ENCODE measurements around the gene ANKRD13C. TPM values are rescaled to one million over a fixed set of nuclear protein-coding genes. Genes with fewer than 3 reads are reported as not detected.
"Not testable (repeated sequence)": the region's sequence is repeated elsewhere in the genome, so short reads cannot be mapped to it uniquely, and the experiment has no call there.

Gene ANKRD13C
- total RNA-seq, 2 donors from 2014 or later: 8.1 to 11.4 TPM

DNA sequence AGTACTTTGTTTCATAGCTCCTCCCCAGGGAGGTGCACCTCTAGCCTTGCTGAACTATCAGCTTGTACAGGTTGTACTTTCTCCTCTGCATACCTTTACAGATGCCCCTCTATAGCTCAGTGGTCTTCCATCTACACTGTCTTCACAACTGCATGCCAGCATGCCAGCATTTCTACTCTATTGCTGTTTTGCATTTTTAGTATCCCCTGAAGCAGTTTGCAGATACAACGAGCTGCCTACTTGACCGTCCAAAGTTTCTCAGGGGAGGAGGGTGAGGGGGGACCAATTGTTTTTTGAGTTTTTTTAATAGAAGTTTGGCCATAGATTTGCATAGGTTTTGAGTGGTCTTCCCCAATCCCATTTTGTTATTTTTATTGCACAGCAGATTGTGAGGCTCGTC, 29.0 kb upstream of the ANKRD13C start:
- Histone ChIP-seq H3K36me3 (no peaks in the 10 kb centered on the region), H3K4me3 (no peak overlapping the region), H3K27ac (no peak overlapping the region), H3K4me1 (no peaks in the 10 kb centered on the region), H3K9me3 (no peaks in the 10 kb centered on the region), H3K27me3 (no peaks in the 10 kb centered on the region)
- TF ChIP-seq, protein P1, sequence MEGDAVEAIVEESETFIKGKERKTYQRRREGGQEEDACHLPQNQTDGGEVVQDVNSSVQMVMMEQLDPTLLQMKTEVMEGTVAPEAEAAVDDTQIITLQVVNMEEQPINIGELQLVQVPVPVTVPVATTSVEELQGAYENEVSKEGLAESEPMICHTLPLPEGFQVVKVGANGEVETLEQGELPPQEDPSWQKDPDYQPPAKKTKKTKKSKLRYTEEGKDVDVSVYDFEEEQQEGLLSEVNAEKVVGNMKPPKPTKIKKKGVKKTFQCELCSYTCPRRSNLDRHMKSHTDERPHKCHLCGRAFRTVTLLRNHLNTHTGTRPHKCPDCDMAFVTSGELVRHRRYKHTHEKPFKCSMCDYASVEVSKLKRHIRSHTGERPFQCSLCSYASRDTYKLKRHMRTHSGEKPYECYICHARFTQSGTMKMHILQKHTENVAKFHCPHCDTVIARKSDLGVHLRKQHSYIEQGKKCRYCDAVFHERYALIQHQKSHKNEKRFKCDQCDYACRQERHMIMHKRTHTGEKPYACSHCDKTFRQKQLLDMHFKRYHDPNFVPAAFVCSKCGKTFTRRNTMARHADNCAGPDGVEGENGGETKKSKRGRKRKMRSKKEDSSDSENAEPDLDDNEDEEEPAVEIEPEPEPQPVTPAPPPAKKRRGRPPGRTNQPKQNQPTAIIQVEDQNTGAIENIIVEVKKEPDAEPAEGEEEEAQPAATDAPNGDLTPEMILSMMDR (IDR thresholded peaks at IDR 0.05): no peak
- DNase-seq (ENCODE audit: low spot score): no peak

DNA sequence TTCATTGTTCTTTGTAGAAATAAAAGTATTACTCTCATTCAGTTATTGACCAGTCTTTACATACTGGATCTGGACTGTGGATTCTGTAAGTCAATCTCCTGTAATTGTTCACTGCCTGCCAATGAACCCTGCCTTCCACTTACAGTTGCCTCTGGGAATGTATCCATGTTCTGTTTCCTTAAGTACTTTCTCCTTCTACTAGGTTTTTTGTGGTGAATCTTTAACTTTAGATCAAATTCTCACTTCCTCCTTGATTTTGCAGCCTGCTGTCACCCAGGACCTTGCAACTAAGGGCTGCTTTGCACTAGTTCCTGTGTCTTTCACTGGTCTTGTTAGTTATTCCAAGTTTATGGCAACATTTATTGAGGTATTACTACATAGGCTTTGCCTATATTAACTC, 28.2 kb upstream of the ANKRD13C start:
- no peak overlapping the region for H3K27ac ChIP-seq
- H3K4me3 ChIP-seq: no peak overlapping the region
- no peak for DNase-seq (ENCODE audit: low spot score)
- no peaks in the 10 kb centered on the region for H3K27me3 ChIP-seq
- no peaks in the 10 kb centered on the region for H3K9me3 ChIP-seq
- no peaks in the 10 kb centered on the region for H3K4me1 ChIP-seq
- no peaks in the 10 kb centered on the region for H3K36me3 ChIP-seq
- TF ChIP-seq, protein P1 (IDR thresholded peaks at IDR 0.05): no peak

DNA sequence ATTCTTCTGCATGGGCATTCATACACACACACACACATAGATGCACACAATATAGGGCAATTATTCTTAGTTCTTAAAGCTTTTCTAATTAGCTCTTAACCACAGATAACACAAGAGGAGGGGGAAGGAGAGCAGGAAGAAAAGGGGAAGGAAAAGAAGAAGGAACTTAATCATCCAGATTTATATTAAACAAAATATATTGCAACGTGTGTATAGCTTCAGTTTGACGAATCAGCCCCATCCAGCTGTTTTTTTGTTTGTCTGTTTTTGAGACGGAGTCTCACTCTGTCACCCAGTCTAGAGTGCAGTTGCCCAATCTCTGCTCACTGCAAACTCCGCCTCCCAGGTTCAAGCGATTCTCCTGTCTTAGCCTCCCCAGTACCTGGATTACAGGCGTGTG, 21.7 kb upstream of the ANKRD13C start:
- Histone ChIP-seq H3K36me3 (no peaks in the 10 kb centered on the region), H3K27ac (no peak overlapping the region), H3K4me1 (no peaks in the 10 kb centered on the region), H3K9me3 (no peaks in the 10 kb centered on the region), H3K4me3 (no peak overlapping the region), H3K27me3 (no peaks in the 10 kb centered on the region)
- no peak for DNase-seq (ENCODE audit: low spot score)
- TF ChIP-seq, protein P1 (IDR thresholded peaks at IDR 0.05): no peak

DNA sequence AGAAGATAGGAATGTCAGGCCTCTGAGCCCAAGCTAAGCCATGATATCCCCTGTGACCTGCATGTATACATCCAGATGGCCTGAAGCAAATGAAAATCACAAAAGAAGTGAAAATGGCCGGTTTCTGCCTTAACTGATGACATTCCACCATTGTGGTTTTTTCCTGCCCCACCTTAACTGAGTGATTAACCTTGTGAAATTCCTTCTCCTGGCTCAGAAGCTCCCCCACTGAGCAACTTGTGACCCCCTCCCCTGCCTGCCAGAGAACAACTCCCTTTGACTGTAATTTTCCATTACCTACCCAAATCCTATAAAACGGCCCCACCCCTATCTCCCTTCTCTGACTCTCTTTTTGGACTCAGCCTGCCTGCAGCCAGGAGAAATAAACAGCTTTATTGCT, 19.1 kb upstream of the ANKRD13C start:
- not testable (repeated sequence) for H3K27me3 ChIP-seq; H3K27ac ChIP-seq; DNase-seq (ENCODE audit: low spot score); H3K4me1 ChIP-seq; H3K9me3 ChIP-seq; H3K36me3 ChIP-seq; H3K4me3 ChIP-seq

DNA sequence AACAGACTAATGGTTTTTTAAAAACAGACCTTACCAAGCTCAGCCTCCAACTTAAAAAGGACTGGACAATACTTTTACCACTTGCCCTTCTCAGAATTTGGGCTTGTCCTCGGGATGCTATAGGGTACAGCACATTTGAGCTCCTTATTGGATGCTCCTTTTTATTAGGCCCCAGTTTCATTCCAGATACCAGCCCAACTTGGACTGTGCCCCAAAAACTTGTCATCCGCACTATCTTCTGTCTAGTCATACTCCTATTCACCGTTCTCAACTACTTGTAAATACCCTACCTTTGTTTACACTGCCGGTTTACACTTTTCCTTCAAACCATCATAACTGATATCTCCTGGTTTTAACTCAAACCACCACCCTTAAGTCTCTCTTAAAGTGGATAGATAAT, 17.9 kb upstream of the ANKRD13C start:
- no peaks in the 10 kb centered on the region for H3K36me3 ChIP-seq
- TF ChIP-seq, protein P1 (IDR thresholded peaks at IDR 0.05): no peak
- no peaks in the 10 kb centered on the region for H3K27me3 ChIP-seq
- H3K4me3 ChIP-seq: no peak overlapping the region
- H3K9me3 ChIP-seq: no peaks in the 10 kb centered on the region
- DNase-seq (ENCODE audit: low spot score): no peak
- no peaks in the 10 kb centered on the region for H3K4me1 ChIP-seq
- H3K27ac ChIP-seq: no peak overlapping the region

DNA sequence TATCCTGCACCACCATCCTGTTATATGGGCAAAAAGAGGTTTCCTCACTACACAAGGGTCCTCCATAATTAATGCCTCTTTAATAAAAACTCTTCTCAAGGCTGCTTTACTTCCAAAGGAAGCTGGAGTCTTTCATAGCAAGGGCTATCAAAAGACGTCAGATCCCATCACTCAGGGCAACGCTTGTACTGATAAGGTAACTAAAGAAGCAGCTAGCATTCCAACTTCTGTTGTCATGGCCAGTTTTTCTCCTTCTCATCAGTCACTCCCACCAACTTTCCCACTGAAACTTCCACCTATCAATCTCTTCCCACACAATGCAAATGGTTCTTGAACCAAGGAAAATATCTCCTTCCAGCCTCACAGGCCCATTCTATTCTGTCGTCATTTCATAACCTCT, 17.1 kb upstream of the ANKRD13C start:
- not testable (repeated sequence) for H3K36me3 ChIP-seq; H3K4me3 ChIP-seq; H3K9me3 ChIP-seq; DNase-seq (ENCODE audit: low spot score); H3K4me1 ChIP-seq; H3K27me3 ChIP-seq; H3K27ac ChIP-seq

DNA sequence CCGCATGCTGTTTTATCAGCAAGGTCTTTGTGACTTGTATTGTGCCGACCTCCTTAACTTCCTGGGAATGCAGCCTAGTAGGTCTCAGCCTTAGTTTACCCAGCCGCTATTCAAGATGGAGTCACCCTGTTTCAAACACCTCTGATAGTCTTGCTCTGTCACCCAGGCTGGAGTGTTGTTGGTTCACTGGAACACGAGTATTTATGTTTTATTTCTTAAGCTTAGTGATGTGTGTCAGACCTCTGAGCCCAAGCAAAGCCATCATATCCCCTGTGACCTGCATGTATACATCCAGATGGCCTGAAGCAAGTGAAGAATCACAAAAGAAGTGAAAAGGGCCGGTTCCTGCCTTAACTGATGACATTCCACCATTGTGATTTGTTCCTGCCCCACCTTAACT, 12.9 kb upstream of the ANKRD13C start:
- H3K4me1 ChIP-seq; DNase-seq (ENCODE audit: low spot score); H3K4me3 ChIP-seq; H3K9me3 ChIP-seq; H3K27ac ChIP-seq; H3K27me3 ChIP-seq; H3K36me3 ChIP-seq: not testable (repeated sequence)

DNA sequence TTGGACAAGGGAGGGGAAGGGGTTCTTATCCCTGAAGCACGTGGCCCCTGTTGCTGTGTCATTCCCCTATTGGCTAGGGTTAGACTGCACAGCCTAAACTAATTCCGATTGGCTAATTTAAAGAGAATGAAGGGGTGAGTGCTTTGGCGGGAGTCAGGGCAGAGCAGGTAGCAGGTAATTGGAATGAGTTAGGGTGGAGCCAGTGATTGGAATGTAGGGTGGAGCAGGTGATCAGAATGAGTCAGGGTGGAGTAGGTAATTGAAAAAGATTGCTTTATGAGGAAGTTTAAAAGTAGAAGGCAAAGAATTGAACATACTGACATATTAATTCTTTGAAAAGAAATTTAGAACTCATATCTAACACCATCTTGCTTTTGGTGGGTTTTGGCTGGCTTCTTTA, 12.5 kb upstream of the ANKRD13C start:
- H3K36me3 ChIP-seq; H3K4me1 ChIP-seq; DNase-seq (ENCODE audit: low spot score); H3K9me3 ChIP-seq; H3K27me3 ChIP-seq; H3K4me3 ChIP-seq; H3K27ac ChIP-seq: not testable (repeated sequence)

DNA sequence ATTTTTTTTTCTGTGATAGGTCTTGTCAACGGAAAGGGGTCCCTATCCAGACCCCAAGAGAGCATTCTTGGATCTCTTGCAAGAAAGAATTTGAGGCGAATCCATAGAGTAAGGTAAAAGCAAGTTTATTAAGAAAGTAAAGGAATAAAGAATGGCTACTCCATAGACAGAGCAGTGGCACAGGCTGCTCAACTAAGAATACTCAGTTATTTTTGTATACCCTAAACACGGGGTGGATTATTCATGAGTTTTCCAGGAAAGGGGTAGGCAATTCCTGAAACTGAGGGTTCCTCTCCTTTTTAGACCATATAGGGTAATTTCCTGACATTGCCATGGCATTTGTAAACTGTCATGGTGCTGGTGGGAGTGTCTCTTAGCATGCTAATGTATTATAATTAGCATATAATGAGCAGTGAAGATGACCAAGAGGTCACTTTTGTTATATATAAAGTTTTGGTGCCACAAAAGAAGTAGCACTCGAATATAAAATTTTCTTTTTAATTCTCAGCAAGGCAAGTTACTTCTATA, 12.0 kb upstream of the ANKRD13C start:
- H3K4me3 ChIP-seq; DNase-seq (ENCODE audit: low spot score); H3K27me3 ChIP-seq; H3K4me1 ChIP-seq; H3K36me3 ChIP-seq; H3K27ac ChIP-seq; H3K9me3 ChIP-seq: not testable (repeated sequence)
